ENCODE measurements around the gene NEU4. TPM values are rescaled to one million over a fixed set of nuclear protein-coding genes. Genes with fewer than 3 reads are reported as not detected.

The NEU4 gene
- total RNA-seq, 2 experiments from 2014 or later: 0.84 TPM; not detected in 1

DNA sequence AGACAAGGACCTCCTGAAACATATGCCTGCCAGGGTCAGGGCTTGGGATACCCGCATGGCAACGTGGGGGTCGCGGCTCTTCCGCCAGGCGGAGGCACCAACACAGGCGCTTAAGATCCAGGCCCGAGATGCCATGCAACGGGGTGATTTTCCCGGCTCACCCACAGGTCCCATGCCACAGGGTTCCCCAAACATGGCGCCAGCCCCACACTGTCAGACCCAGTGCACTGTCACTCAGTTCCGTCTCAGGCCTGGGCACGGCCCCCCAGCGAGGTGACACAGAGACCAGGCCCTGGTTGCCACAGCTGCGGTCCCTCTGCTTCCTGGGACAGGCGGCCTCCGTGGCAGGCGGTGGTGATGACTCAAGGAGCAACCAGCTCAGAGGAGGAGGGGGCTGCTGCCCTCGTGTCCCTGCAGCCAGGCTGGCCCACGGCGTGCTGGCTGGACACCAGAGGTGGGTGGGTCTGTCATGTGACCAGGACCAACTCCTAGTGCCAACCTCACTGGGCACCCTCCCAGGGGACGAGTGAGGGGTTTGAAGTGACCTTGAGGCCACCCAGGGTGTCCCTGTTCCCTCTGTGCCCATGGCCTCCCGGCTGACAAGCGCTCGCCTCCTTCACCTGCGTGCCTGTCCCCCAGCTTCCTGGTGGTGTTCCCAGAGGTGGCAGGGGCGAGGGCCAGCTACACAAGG, 44.8 kb downstream of the NEU4 start:
- H3K36me3 ChIP-seq (ENCODE audit: insufficient read depth, low read length): no peaks in the 10 kb centered on the region
- ChIA-PET POLR2A (no interaction called here), CTCF (ENCODE audit: unreplicated experiment) (no interaction called here)
- H3K4me2 ChIP-seq (ENCODE audit: low read length): no peak overlapping the region
- TF ChIP-seq EZH2phosphoT487 (IDR thresholded peaks at IDR 0.05; ENCODE audit: borderline replicate concordance, low read depth, low read length): no peak
- TF ChIP-seq, protein P1, sequence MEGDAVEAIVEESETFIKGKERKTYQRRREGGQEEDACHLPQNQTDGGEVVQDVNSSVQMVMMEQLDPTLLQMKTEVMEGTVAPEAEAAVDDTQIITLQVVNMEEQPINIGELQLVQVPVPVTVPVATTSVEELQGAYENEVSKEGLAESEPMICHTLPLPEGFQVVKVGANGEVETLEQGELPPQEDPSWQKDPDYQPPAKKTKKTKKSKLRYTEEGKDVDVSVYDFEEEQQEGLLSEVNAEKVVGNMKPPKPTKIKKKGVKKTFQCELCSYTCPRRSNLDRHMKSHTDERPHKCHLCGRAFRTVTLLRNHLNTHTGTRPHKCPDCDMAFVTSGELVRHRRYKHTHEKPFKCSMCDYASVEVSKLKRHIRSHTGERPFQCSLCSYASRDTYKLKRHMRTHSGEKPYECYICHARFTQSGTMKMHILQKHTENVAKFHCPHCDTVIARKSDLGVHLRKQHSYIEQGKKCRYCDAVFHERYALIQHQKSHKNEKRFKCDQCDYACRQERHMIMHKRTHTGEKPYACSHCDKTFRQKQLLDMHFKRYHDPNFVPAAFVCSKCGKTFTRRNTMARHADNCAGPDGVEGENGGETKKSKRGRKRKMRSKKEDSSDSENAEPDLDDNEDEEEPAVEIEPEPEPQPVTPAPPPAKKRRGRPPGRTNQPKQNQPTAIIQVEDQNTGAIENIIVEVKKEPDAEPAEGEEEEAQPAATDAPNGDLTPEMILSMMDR (conservative IDR thresholded peaks at IDR 0.05; ENCODE audit: low read length): no peak
- no peaks in the 10 kb centered on the region for H4K20me1 ChIP-seq (ENCODE audit: insufficient read depth, low read length)
- H3K4me3 ChIP-seq (ENCODE audit: low read depth, low read length, poor library complexity, severe bottlenecking): no peak overlapping the region
- no peaks in the 10 kb centered on the region for H3K4me1 ChIP-seq (ENCODE audit: insufficient read depth, low read length, poor library complexity, severe bottlenecking)
- no TSS peak for BruUV-seq (replicated peaks)
- H3K9me3 ChIP-seq (ENCODE audit: low read length): no peaks in the 10 kb centered on the region
- no peaks in the 10 kb centered on the region for H3K79me2 ChIP-seq (ENCODE audit: insufficient read depth, low read depth, low read length)
- no peaks in the 10 kb centered on the region for H3K9me2 ChIP-seq (ENCODE audit: insufficient read depth, low read length)
- no peak overlapping the region for H3K27ac ChIP-seq (ENCODE audit: low read depth, low read length, poor library complexity, severe bottlenecking)
- no peak overlapping the region for H2AFZ ChIP-seq (ENCODE audit: low read length)
- intact Hi-C loops (cut with micrococcal nuclease; ENCODE audit: unreplicated experiment): no loop called here
- no peak for DNase-seq (ENCODE audit: low spot score)

DNA sequence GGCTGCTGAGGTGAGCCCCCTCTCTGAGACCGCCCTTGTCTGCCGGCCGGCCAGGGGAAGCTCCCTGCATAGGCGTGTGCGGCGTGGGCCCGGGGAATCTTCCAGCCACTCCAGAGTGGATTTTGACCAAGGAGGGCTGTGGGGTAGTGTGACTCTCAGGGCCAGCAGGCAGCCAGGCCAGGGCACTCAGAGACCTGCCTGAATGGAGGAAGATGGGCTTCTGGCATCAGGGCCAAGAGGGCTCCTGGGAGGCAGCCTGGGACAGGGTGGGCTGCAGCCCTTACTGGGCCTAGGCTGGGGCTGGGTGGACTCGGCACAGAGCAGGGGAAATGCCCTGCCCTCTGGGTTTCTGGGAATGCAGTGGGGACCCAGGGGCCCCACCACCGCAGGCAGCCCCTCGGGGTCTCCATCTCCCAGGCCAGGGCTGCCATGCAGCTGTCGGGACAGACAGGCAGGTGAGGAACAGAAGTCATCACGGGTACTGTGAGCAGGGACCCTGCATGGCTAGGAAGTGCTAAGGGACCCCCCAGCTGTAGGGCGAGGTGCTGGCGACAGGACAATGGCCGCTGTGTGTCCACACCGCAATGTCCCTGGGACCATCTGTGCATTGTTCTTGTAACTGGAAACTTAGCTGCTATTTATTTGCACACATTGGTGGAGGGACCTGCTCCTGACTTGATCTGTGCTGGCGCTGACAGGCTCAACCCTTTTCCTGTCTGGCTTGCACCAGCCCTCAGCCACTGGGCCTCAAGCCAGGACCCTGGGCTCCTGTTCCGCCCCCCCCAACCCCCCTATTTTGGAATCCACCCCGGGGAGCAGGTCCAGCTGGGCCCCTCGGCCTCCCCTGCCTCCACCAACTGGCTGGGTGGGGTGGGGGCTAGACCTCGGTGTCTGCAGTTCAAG, 45.6 kb downstream of the NEU4 start:
- DNase-seq (ENCODE audit: low spot score): no peak
- Histone ChIP-seq H2AFZ (ENCODE audit: low read length) (no peak overlapping the region), H3K79me2 (ENCODE audit: insufficient read depth, low read depth, low read length) (no peaks in the 10 kb centered on the region), H4K20me1 (ENCODE audit: insufficient read depth, low read length) (no peaks in the 10 kb centered on the region), H3K4me2 (ENCODE audit: low read length) (no peak overlapping the region), H3K36me3 (ENCODE audit: insufficient read depth, low read length) (no peaks in the 10 kb centered on the region), H3K4me3 (ENCODE audit: low read depth, low read length, poor library complexity, severe bottlenecking) (no peak overlapping the region), H3K27ac (ENCODE audit: low read depth, low read length, poor library complexity, severe bottlenecking) (no peak overlapping the region), H3K4me1 (ENCODE audit: insufficient read depth, low read length, poor library complexity, severe bottlenecking) (peaks cover 8% of the 10 kb centered on the region), H3K9me3 (ENCODE audit: low read length) (no peaks in the 10 kb centered on the region), H3K9me2 (ENCODE audit: insufficient read depth, low read length) (no peaks in the 10 kb centered on the region)
- CTCF ChIA-PET (ENCODE audit: unreplicated experiment): no interaction called here
- intact Hi-C loops (cut with micrococcal nuclease; ENCODE audit: unreplicated experiment): no loop called here
- no peak for TF ChIP-seq EZH2phosphoT487 (IDR thresholded peaks at IDR 0.05; ENCODE audit: borderline replicate concordance, low read depth, low read length)
- TF ChIP-seq, protein P1 (conservative IDR thresholded peaks at IDR 0.05; ENCODE audit: low read length): no peak
- POLR2A ChIA-PET: no interaction called here
- no TSS peak for BruUV-seq (replicated peaks)

Measured in OCI-LY7 (cell line).